Measurements from ENCODE around the gene LOXL1.
A peak's percentile ranks its signal among the peaks of the same experiment; 100 is the strongest.

Gene LOXL1, protein sequence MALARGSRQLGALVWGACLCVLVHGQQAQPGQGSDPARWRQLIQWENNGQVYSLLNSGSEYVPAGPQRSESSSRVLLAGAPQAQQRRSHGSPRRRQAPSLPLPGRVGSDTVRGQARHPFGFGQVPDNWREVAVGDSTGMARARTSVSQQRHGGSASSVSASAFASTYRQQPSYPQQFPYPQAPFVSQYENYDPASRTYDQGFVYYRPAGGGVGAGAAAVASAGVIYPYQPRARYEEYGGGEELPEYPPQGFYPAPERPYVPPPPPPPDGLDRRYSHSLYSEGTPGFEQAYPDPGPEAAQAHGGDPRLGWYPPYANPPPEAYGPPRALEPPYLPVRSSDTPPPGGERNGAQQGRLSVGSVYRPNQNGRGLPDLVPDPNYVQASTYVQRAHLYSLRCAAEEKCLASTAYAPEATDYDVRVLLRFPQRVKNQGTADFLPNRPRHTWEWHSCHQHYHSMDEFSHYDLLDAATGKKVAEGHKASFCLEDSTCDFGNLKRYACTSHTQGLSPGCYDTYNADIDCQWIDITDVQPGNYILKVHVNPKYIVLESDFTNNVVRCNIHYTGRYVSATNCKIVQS

DNA sequence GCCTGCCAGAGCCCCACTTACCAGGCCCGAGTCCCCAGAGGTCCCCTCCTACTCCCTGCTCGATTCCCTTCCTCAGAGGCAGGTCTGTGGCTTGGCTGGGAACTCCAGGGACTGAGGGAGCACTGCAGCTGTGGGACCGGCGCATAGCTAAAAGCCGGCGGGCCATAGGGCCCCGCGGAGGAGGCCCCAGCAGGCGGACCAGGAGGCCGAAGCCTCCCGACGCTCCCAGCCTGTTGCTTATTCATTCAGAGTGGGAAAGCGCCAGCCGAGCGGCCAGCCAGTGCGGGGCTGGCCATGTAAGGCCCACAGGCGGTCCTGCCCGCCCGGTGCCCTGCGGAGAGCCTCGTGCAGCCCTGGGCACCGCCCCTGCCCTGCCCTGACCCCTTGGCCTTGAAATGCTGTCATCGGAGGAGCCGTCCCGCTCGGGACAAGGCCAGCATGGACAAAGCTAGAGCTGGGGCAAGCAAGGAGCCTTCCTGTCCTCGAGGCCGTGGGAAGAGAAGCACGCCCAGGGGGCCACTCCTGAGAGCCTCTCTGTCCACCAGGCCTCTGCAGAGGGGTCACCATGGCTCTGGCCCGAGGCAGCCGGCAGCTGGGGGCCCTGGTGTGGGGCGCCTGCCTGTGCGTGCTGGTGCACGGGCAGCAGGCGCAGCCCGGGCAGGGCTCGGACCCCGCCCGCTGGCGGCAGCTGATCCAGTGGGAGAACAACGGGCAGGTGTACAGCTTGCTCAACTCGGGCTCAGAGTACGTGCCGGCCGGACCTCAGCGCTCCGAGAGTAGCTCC is at the start of gene LOXL1:
LOXL1 (plus strand) TSS at position 244 of the 784 bp plus-strand sequence; CDS start at position 566, 322 bp downstream.
- peak within 1 kb of the TSS; percentile 56; the same call in 1 of the 2 replicates for H3K4me2 ChIP-seq (ENCODE audit: low read length)
- no peak within 1 kb of the TSS for H3K27ac ChIP-seq (ENCODE audit: low read depth, low read length, poor library complexity, severe bottlenecking)
- H3K9ac ChIP-seq (ENCODE audit: low read length), result no peak within 1 kb of the TSS

DNA sequence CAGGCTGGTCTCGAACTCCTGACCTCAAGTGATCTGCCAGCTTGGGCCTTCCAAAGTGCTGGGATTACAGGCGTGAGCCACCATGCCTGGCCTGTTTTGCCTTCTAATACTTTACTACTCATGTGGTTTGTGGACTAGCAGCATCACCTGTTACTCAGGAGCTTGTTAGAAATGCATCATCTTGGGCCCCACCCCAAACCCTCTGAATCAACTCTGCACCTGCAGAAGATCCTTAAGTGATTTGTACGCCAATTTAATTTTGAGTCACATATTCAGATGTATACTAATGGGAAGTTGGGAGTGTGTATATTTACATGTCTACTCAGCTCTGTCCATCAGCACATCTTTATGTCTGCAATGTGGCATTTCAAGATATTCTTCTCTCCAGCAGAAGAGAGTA is 46.8 kb upstream of the LOXL1 start:
- no peak overlapping the region for H3K27ac ChIP-seq (ENCODE audit: low read depth, low read length, poor library complexity, severe bottlenecking)
- H4K20me1 ChIP-seq (ENCODE audit: insufficient read depth, low read length), result no peaks in the 10 kb centered on the region
- no peak overlapping the region for H3K4me2 ChIP-seq (ENCODE audit: low read length)
- TF ChIP-seq, protein P1, sequence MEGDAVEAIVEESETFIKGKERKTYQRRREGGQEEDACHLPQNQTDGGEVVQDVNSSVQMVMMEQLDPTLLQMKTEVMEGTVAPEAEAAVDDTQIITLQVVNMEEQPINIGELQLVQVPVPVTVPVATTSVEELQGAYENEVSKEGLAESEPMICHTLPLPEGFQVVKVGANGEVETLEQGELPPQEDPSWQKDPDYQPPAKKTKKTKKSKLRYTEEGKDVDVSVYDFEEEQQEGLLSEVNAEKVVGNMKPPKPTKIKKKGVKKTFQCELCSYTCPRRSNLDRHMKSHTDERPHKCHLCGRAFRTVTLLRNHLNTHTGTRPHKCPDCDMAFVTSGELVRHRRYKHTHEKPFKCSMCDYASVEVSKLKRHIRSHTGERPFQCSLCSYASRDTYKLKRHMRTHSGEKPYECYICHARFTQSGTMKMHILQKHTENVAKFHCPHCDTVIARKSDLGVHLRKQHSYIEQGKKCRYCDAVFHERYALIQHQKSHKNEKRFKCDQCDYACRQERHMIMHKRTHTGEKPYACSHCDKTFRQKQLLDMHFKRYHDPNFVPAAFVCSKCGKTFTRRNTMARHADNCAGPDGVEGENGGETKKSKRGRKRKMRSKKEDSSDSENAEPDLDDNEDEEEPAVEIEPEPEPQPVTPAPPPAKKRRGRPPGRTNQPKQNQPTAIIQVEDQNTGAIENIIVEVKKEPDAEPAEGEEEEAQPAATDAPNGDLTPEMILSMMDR (IDR thresholded peaks at IDR 0.05; ENCODE audit: low read length), result no peak
- TF ChIP-seq EZH2 (IDR thresholded peaks at IDR 0.05; ENCODE audit: borderline replicate concordance, low read length), result no peak
- no peaks in the 10 kb centered on the region for H3K9me2 ChIP-seq (ENCODE audit: low read depth, low read length)
- no peak overlapping the region for H3K4me3 ChIP-seq (ENCODE audit: low read depth, low read length, poor library complexity, severe bottlenecking)
- no peaks in the 10 kb centered on the region for H3K9me3 ChIP-seq (ENCODE audit: low read length)
- no peaks in the 10 kb centered on the region for H3F3A ChIP-seq (ENCODE audit: insufficient read depth, low read length)
- no peaks in the 10 kb centered on the region for H3K79me2 ChIP-seq (ENCODE audit: insufficient read depth, low read length)
- no peak overlapping the region for H3K9ac ChIP-seq (ENCODE audit: low read length)
- no peaks in the 10 kb centered on the region for H3K27me3 ChIP-seq (ENCODE audit: insufficient read depth, low read length)
- H3K4me1 ChIP-seq (ENCODE audit: insufficient read depth, low read length, severe bottlenecking), result no peaks in the 10 kb centered on the region
- no peaks in the 10 kb centered on the region for H3K36me3 ChIP-seq (ENCODE audit: insufficient read depth, low read length)
- no peak overlapping the region for H2AFZ ChIP-seq (ENCODE audit: low read length)

More for the DNA sequence above, at the start of gene LOXL1:
- Histone ChIP-seq H4K20me1 (ENCODE audit: insufficient read depth, low read length) (no peaks in the 10 kb centered on the region), H3K27me3 (ENCODE audit: insufficient read depth, low read length) (0 out of 2 replicates have a peak, but pooled peaks cover 3% of the 10 kb centered on the region), H3K9me3 (ENCODE audit: low read length) (no peaks in the 10 kb centered on the region), H3K36me3 (ENCODE audit: insufficient read depth, low read length) (no peaks in the 10 kb centered on the region), H3K4me1 (ENCODE audit: insufficient read depth, low read length, severe bottlenecking) (no peaks in the 10 kb centered on the region), H3F3A (ENCODE audit: insufficient read depth, low read length) (no peaks in the 10 kb centered on the region), H2AFZ (ENCODE audit: low read length) (no peak within 1 kb of the TSS), H3K4me3 (ENCODE audit: low read depth, low read length, poor library complexity, severe bottlenecking) (peak within 1 kb of the TSS; percentile 50), H3K79me2 (ENCODE audit: insufficient read depth, low read length) (no peaks in the 10 kb centered on the region), H3K9me2 (ENCODE audit: low read depth, low read length) (no peaks in the 10 kb centered on the region)
- TF ChIP-seq, protein P1 (IDR thresholded peaks at IDR 0.05; ENCODE audit: low read length), result no peak
- TF ChIP-seq EZH2 (IDR thresholded peaks at IDR 0.05; ENCODE audit: borderline replicate concordance, low read length), result no peak

DNA sequence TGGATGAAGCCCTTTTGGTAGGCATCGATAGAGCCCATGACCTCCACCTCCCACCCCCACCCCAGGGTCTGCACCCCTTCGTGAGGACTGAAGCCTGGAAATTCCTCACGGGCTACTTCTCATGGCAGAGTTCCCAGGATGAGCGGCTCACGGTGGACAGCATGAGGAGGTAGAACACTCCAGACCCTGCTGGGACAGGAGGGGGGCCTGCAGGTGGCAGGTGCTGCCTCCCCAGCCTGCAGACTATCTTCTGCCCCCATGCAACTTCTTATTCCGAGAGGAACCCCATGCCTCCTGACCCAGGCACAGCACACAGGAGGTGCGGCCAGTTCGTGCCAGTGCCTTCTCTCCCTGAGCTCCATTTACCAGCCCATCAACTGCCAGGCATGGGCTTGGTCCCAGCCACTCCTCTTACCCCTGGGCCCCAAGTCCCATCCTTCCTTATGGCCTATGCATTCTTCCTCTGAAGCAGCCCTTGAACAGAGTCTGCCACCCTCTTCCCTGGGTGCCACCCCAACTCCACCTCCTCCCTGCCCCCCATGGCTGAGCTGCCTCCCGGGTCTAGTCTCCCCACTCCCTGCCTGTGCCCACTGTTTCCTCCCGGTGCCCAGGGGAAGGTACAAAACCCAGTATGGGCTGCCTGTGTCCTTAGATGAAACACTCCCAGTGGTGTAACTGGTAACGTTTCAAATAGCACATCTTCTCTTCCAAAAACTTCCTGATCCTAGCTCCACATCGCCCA is 44.5 kb upstream of the LOXL1 start:
- H3K4me1 ChIP-seq (ENCODE audit: insufficient read depth, low read length, severe bottlenecking), result no peaks in the 10 kb centered on the region
- H3F3A ChIP-seq (ENCODE audit: insufficient read depth, low read length), result no peaks in the 10 kb centered on the region
- H3K27me3 ChIP-seq (ENCODE audit: insufficient read depth, low read length), result no peaks in the 10 kb centered on the region
- H3K36me3 ChIP-seq (ENCODE audit: insufficient read depth, low read length), result no peaks in the 10 kb centered on the region
- TF ChIP-seq EZH2 (IDR thresholded peaks at IDR 0.05; ENCODE audit: borderline replicate concordance, low read length), result no peak
- H3K79me2 ChIP-seq (ENCODE audit: insufficient read depth, low read length), result no peaks in the 10 kb centered on the region
- H3K4me3 ChIP-seq (ENCODE audit: low read depth, low read length, poor library complexity, severe bottlenecking), result no peak overlapping the region
- H3K9me3 ChIP-seq (ENCODE audit: low read length), result no peaks in the 10 kb centered on the region
- H3K9ac ChIP-seq (ENCODE audit: low read length), result no peak overlapping the region
- H3K27ac ChIP-seq (ENCODE audit: low read depth, low read length, poor library complexity, severe bottlenecking), result no peak overlapping the region
- H4K20me1 ChIP-seq (ENCODE audit: insufficient read depth, low read length), result no peaks in the 10 kb centered on the region
- no peak overlapping the region for H2AFZ ChIP-seq (ENCODE audit: low read length)
- H3K9me2 ChIP-seq (ENCODE audit: low read depth, low read length), result no peaks in the 10 kb centered on the region
- no peak overlapping the region for H3K4me2 ChIP-seq (ENCODE audit: low read length)
